NCI-H774 (cell line): ENCODE data around the gene NFIB.

Experiments used
- DNase-seq: peaks from one replicate; lab custom pipeline; 2025; lab: John Stamatoyannopoulos, UW

Gene NFIB

GRCh38 chr9:14273696-14274121 is 40.2 kb downstream of the NFIB start:
- DNase-seq = no peak

DNA sequence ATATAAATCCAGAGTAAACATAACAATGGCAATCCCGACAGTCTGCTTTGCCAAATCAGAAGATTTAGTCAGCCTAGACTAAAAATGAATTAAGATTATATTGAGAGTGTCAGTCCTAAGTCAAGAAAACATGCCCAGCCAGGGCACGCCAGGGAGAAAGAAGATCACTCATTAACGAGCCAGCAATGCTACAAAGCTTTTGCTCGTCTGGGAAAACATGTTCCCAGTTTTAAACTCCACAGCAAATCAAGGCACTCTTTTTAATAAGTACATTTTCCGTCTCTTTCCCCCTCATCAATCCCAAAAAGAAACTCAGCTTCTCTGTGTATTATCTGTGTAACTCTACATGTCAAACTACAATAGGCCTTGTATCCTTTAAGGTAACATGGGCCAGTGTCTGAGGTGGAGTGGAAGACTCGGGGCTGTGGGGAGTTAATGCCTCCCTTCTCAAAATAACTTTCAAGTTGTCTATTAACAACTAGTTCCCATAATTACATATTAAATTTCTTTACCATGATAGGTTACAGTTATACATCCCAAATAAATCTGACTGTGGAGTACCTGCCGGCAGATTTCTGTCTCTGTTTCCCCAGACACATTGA is 40.9 kb downstream of the NFIB start:
- no peak for DNase-seq

GRCh38 chr9:14271093-14271673 is 42.8 kb downstream of the NFIB start:
- peak; percentile 88 for DNase-seq

- DNase-seq = no peak
These were observed 43.4 kb downstream of the NFIB start for GRCh38 chr9:14270358-14271092.

DNA sequence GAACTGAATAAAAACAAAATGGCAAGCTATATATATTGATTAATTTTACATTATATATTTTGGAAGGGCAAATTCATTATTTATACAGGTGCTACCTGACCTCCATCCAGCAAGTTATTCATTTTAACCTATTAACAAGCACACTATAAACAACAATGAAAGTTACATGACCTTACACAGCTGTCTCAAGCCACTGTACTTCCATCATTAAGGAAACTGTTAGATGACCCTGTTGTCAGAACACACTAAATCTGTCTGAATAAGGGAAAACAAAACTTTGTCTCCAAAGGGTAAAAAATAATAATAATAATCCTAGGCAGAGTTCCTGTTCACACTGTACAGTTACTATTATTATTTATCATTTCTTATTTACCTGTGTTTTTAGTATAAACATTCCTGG is 44.0 kb downstream of the NFIB start:
- no peak for DNase-seq

GRCh38 chr9:14263707-14264483 is 50.0 kb downstream of the NFIB start:
- DNase-seq = no peak

GRCh38 chr9:14262827-14263226 is 51.1 kb downstream of the NFIB start:
- no peak for DNase-seq

- DNase-seq = no peak
These were observed 52.3 kb downstream of the NFIB start for GRCh38 chr9:14261616-14262015.

DNA sequence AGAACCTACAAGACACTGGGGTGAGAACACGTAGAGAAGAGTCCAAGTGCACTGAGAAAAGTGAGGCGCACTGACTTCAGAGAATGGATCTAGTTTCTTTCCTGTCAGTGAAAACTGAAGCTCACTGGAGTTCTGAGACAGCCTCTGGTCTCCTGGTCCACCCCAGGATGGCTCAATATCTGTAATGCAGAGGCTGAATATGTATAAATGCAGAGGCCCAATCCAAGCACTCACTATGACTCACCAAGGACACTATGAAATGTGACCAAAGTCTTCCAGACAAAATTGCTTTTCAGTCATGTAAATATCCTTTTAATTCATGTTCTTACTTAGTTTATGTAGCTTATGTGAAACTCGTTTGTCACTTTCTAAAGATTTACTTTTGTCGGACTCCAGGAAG is 53.8 kb downstream of the NFIB start:
- DNase-seq = no peak

GRCh38 chr9:14258660-14259239 is 55.2 kb downstream of the NFIB start:
- no peak for DNase-seq

DNA sequence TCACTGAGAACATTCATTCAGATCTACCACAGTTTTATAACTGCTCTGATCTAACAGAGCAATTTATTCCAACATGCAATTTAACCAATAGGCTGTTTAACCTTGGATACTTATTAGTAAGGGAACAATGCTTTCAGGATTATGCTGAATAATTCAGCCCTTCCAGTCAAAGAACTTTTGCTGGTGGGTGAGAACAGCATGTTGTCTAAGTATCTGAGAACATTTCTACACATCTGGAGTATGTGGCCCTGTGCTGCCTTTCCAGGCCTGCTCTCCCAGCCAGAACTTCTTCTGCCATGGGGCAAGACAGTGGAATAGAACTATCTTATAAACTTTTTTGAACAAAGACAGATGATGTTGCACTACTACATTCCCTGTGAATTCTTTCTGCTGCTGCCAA is 55.8 kb downstream of the NFIB start:
- DNase-seq = no peak

DNA sequence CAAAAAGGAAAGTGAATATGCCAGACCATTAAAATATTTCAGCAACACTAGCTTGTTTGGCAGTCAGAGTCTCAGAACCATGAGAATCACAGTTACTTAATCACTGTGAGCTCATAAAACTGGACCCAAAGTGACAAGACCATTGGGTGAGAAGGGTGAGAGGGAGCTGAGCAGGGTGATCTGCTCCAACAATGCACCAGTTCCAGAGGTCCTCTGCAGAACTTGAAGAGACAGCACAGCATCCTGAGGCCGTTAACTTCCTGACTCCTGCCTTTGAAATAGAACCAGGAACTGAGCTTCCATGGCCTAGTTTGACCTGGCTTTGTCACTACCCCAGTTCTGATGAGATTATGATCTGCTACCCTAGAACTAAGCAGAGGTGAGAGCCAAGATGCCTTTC is 57.4 kb downstream of the NFIB start:
- DNase-seq = no peak

DNA sequence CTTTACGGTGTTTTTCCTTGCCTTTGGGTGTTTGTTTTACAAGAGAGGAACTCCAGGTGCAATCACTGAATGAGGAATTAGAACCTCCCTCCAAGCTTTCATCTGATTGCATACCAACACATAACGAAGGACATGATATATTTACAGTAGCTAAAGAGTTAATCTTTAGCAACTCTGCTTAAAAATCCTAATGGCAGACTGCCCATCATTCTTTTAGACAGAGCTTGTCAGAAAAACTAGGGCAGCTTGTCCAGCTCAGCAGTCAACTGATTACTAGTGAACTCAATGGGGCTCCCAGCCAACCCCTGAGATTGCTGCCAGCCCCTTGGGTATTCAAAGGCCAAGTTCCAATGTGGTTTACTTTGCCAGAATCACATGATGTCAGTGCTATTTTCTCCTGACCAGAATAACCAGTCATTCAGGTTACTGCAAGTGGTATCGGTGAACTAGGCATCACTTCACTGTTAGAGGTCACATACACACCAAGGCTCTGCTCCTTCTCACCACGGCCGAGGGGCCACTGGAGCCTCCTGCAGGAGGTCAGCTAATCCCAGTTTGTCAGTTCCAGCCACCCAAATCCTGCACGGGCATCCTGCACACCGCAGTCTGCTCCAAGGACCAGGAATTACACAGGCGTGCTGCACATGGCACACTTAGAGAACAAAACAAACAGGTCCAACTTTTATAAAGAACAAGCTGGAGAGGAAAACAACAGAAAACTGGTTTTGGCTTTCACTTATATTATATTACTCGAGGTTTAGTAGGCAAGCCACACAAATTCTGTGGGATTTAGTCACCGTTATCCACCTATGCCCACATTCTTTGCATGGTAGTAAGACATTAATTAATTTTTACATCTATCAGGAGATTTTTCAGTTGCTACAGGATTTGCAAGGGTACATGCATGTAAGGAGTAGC is 62.5 kb downstream of the NFIB start:
- peak; percentile 85 for DNase-seq

DNA sequence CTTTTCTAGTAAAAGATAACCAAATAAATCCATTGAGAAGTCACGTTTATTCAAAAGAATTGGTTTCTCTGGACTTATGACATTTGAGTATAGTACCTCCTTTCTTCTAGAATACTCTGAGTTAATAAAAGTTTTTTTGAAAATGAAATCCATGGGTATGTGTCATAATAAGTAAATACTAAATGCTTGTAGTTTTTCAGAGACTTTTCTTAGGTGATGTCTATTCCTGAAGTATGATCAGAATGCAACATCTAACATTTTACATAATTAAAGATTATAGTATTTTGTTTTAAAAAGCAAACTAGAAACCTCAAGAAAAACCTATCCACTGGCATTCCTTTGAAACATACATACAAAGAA is 63.2 kb downstream of the NFIB start:
- DNase-seq = no peak

- DNase-seq = no peak
These were observed 64.4 kb downstream of the NFIB start for GRCh38 chr9:14249527-14249926.

DNA sequence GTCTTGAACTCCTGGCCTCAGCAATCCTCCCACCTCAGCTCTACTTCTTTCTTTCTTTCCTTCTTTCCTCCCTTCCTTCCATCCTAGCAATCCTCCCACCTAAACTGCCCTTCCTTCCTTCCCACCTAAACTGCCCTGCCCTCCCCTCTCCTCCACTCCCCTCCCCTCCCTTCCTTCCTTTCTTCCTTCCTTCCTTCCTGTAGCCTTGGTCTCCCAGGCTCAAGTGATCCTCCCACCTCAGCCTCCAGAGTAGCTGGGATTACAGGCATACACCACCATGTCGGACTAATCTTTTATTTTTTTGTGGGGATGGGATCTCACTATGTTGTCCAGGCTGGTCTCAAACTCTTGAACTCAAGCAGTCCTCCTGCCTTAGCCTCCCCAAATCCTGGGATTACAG is 65.8 kb downstream of the NFIB start:
- DNase-seq = no peak

GRCh38 chr9:14247577-14247976 is 66.4 kb downstream of the NFIB start:
- DNase-seq = no peak

GRCh38 chr9:14246951-14247350 is 67.0 kb downstream of the NFIB start:
- DNase-seq = no peak

DNA sequence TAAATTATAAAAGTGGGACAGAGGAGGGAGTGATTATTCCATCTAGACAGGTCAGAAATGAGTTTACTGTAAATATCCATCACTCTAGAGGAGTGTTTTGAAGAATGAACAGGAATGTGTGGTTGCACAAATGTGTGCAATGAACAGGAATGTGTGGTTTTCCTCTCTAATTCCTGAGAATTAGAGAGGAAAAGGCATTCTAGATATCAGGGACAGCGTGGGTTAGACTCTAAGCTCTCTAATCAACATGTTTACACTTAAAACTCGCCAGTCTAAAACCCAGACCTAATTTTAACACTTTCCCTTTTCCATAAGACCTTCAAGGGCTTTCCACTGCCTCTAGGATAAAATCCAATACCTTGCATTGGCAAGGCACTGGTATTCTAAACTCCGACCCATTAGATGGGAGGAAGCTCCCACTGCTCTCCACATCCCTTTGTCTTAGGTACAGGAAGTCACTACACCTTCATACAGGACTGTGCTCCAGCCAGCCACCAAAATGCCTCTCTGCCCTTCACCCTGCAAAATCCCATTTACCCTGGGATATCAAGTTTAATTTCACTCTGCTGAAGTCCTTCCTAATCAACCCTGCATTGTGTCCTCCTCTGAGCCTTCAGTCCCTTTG is 67.9 kb downstream of the NFIB start:
- no peak for DNase-seq

GRCh38 chr9:14243514-14244042 is 70.4 kb downstream of the NFIB start:
- no peak for DNase-seq
